Germinal center (tissue), 1 donor: ENCODE measurements around the gene CES3.

ENCODE experiments used
- DNase-seq: peaks from one replicate; pipeline ENCODE4 v3.0.0; 2012; ENCODE audit warnings: mixed read lengths, low spot score

Gene CES3

GRCh38 chr16:66961065-66961744, at the start of gene CES3:
CES3 (plus strand) TSS chr16:66961266; CDS start chr16:66961308, 42 bp downstream.
- DNase-seq, result peak; percentile 67

DNA sequence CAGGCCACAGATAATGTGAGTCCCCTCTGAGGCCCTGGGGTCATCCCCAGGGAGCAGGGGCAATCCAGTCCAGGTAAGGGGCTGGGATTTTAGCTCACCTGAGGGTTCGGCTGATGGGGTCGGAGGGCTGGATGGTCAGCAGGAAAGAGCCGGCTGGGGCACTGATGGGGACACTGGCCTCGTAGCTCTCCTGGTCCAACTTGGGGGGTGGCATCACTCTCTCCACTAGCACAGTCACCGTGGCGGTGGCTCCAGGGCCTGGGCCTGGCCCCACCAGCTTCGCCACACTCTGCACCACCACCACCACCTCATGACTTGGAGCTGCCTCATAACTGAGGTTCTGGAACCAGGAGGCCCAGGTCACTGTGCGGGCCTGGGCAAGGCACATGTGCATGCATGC, 49.3 kb upstream of the CES3 start:
- DNase-seq, result no peak

DNA sequence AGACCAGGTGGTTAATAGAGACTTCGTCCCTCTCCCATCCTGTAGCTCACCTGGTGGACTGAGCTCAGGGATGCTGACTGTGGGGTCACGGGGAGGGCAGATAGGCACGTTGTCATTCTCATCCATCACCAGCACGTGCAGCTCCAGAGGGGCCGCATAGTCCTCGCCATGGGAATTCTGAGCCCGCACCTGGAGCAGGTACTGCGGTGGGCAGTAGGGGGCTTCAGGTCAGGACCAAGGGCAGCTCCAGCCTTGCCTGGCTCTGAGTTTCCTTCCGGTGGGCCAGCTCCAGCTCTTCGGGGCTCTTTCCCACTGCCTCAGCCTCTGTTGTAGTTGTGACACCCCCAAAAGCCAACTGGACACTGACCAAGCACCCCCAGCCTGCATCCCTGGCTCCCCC, 48.0 kb upstream of the CES3 start:
- DNase-seq, result no peak

- DNase-seq, result no peak
Measured at GRCh38 chr16:66913711-66914110, 47.4 kb upstream of the CES3 start.

DNA sequence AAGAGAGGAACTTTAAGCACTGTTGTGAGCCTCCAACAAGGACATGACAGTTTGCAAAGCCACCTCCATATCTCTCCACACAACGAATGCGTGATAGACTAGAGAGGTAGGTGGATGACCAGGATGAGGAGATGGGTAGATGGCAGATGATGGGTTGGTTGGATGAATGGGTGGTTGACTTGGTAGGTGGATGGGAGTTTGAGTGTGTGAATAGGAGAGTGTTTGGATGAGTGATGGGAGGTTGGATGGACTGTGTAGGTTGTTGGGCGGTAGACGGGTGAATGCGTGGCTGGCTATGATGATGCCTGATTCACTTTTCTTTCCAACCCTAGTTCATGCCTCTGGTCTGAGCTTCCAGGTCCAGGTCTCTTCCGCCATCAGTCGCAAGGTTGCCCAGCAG, 46.5 kb upstream of the CES3 start:
- DNase-seq, result no peak

- DNase-seq, result no peak
Measured at GRCh38 chr16:66915041-66915440, 46.0 kb upstream of the CES3 start.

GRCh38 chr16:66916518-66916917, 44.5 kb upstream of the CES3 start:
- no peak for DNase-seq

GRCh38 chr16:66917741-66918140, 43.3 kb upstream of the CES3 start:
- DNase-seq, result no peak

GRCh38 chr16:66918355-66918754, 42.7 kb upstream of the CES3 start:
- no peak for DNase-seq

DNA sequence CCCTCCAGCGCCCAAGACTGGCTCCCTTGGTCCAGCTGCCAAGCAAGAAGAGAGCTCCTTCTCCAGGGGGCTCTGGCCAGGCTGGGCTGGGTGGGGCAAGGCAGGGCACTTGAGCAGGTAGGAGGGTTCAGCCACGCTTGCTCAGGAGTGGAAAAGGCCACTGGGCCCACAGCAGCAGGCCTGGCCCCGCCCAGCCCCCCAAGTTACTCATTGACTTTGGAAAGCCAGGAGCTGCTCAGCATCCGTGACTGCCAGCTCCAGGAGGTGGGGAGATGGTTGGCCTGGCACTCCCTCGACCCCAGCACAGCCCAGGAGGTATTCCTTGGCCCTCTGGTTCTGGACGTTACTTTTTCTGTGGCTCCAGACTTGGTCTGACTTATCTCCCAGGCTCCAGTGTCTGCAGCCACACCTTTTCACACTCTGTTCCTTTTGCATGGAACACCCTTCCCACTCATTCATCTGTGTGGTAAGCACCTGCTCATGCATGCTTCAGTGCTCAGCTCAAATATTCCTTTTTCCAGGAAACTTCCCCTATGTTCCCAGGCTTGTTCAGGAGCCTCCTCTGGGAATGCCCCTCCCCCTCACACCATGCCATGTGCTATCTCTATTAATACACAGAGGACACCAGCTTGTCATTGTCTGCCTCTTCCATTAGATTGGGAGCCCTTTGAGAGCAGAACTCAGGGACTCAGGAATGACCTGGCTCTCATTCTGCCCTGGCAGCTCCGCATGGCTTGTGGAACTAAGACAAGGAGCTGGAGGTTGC, 42.1 kb upstream of the CES3 start, which contains the start of gene CDH16:
TSS of gene CDH16 (minus strand) at position 83 of the 766 bp plus-strand sequence. CDS start 820 bp downstream, outside the sequence.
- no peak for DNase-seq

GRCh38 chr16:66919569-66920298, 41.3 kb upstream of the CES3 start:
- no peak for DNase-seq

- DNase-seq, result no peak
Measured at GRCh38 chr16:66920299-66920590, 40.8 kb upstream of the CES3 start.

DNA sequence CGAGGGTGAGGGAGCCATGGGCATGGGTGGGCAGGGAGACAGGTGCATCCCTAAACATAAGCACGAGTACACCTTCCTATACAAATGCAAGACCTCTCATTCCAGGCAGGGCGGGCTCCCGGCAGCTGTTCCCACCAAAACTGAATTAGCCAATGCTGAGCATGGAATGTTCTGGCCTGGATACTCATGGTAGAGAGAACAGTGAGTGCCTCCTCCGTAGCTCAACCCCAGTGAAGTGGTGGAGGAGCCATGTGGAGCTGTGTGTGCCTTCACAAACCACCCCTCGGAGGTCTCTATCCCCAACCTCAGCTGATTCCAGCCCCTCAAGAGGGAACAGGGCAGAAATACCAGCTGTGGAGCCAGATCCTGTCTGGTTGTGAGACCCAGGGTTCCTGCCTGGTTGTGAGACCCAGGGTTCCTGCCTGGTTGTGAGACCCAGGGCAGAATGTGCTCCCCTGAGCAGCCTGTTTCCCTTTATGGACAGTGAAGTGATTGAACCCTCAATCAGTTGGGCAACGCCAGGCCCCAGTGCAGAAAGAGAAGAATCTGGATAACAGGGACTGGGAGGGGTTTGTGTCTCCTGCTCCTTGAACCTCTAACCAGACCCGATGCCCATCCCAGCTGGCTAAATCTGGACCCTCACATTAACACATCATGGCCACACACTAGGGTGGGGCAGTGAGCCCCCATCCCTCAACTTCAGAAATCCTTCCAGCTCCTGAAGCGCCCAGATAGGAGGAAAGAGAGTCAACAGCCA, 40.0 kb upstream of the CES3 start:
- DNase-seq, result no peak

- DNase-seq, result no peak
Measured at GRCh38 chr16:66921729-66922450, 39.2 kb upstream of the CES3 start.

- DNase-seq, result no peak
Measured at GRCh38 chr16:66923247-66923731, 37.8 kb upstream of the CES3 start.

DNA sequence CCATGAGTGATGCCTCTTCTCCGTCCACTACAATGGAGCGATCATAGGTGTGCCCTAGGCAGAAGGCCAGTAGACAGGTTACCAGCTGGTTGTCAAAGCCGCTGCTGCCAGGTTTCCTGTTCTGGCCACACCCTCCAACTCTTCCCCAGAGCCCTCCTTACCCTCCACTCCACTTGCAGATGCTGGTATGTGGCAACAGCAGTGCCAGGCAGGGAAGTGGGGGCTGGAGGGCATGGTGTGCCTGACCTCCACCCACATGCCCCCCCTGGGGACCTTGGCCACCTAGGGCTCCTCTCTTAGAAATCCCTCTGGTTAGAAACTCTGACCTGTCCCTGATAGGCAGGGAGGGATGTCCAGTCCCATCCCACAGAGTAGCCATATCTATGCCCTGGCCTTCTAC, 37.2 kb upstream of the CES3 start:
- DNase-seq, result no peak

DNA sequence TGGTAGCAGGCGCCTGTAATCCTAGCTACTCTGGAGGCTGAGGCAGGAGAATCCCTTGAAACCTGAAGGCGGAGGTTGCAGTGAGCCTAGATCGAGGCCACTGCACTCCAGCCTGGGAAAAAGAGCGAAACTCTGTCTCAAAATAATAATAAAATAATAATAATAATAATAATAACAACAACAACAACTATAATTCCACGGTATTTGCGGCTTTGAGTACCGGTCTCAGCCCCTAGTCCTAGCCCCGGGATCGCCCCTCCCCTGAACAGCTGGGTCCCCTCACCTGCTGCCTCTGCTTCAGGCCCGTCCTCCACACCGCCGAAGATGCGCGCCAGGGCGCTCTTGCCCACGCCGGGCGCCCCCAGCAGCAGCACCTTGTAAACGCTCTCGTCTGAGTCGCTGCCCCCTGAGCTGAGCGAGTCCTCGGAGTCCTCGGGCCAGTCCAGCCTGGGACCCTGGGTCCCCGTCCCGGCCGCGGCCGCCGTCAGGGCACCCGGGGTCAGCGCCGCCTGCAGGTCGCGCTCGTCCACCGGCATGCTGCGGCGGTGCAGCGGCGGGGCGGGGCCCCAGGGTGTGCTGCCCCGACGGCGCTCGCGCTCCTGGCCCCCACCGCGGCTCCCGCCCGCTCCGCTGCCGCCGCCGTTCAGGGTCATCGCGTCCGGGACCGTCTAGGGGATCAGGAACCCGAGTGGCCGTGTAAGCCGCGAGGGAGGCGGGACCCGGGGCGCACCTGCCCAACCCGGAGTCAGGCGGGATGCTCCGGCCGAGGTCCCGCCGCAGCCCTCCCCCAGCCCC, 36.3 kb upstream of the CES3 start:
- peak; percentile 69 for DNase-seq

- DNase-seq, result no peak
Measured at GRCh38 chr16:66925322-66925840, 35.7 kb upstream of the CES3 start, which contains the start of gene RRAD. RRAD (minus strand) TSS chr16:66925535; CDS start chr16:66925179, 356 bp downstream.

- no peak for DNase-seq
Measured at GRCh38 chr16:66926171-66926947, 34.7 kb upstream of the CES3 start.
